CD4-positive, alpha-beta T cell treated with Interleukin-10 for 1 hour (primary cell): ENCODE data around the gene ITPRIPL2.

Source experiments
- DNase-seq: peaks from one replicate; pipeline ENCODE4 v3.0.0-alpha.2; 2020

Gene ITPRIPL2

DNA sequence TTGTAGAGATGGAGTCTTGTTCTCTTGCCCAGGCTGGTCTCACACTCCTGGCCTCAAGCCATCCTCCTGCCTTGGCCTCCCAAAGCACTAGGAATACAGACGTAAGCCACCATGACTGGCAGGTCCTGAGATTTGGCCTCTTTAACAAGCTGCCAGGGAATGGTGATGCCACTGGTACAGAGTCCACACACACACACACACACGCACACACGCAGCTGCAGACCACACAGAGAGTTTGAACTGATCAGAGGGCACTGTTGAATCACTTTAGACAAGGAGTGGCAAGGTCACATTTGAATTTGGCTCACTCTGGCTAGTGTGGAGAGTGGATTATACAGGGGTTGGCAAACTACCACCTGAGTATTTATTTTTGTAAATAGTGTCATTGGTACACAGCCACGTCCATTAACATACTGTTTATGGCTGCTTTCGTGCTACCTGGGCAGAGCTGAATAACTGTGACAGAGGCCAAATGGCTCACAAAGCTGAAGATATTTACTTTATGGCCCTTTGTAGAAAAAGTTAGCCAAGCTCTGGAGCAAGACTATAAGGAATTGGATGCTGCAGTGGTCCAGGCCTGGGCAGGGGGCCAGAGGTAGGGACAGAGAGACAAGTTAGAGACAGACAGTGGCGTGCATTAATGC is 9.9 kb downstream of the ITPRIPL2 start:
- DNase-seq, result no peak

DNA sequence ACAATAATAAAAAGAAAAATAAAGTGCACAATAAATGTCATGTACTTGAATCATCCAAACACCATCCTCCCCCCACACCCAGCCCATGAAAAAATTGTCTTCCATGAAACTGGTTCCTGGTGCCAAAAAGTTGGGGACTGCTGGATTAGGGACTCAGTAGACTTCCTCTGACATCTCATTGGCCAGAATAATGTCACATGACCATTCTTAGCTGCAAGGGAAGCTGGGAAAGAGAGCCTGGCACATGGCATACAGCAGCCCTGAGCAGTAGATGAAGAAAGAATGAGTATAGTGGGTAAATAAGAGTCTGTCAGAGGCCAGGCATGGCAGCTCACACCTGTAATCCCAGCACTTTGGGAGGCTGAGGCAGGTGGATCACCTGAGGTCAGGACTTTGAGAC is 12.5 kb downstream of the ITPRIPL2 start:
- DNase-seq, result no peak

DNA sequence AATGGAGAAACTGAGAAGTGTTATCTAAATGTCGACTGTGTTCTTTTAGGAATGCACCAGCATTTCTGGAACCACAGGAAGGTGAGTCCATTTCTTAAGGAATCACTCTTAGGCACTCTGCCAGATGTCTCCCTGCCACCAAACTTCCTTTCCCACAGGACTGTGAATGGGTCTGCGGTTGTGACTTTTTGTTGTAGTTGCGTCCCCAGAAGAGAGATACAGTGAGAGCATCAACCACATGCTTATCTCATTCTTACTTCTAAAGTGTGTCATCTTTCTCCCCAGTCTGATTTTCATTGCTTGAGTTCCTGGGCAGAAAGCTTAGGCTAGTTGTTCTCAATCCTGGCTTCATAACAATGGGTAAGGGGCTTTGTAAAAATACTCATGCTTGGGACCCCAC is 13.4 kb downstream of the ITPRIPL2 start:
- DNase-seq, result no peak

DNA sequence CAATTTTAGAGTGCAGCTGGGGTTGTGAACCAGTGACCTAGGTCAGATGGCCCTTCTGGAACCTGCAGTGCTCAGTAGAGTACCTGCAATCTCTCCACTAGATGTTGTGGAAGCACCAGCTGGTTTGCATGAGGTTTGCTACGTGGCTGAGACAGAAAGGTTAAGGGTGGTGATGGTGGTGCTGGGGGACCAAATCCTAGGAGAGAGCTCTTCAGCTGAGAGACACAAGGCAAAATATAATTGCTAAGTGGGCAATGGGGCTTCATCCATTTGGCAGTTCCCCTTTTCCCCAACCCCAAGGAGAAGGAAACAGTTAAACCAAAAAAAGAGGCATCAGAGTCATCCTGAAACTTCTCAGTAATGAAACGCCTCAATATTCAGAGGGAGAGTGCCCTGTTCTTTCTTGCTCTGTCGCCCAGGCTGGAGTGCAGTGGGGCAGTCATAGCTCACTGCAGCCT is 13.9 kb downstream of the ITPRIPL2 start:
- DNase-seq, result no peak

DNA sequence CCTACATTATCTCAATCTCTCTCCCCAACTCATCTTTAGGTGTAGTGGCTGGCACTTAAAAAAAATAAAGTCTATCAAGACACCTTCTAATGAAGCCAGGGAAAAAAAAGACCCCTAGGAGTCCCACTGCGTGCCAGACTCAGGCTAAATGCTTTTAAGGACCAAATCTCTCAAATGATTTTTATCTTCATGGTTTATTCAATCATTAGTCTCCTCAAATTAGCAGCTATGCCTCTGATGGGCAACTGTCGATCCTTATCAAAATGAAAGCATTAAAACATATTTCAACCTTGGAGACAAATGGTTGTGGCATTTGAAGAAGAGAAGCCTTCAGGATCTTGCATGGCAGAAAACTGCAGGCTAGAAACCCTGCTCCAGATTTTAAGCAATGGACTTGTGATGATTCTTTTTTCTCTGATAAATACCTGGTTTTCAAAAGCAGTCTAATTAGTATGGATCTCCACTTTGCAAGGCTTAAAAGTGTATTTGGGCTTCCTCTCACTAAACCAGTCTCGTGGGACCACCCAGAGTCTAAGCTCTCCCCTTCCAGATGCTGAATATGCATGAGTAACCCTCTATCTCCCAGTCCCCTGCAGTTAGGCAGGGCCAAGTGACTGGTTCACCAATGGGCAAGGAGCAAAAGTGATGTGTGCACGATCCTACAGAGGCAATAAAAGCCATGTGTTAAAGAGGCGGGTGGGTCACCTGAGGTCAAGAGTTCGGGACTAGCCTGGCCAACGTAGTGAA is 14.9 kb downstream of the ITPRIPL2 start:
- DNase-seq, result no peak

DNA sequence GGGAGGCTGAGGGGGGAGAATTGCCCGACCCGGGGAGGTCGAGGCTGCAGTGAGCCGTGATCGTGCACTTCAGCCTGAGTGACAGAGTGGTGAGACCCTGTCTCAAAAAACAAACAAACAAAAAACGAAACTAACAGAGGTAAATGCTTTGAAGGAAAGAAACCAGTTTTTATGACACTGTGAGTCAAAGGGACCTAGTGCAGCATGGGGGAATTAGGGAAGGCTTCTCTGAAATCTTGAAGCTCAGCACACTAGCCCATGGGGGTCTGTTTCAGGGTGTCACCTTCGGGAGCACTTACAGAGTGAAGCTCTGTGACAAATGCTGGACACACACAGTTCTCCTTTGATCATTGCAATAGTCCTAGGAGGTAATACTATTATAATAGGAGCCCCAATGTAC is 16.6 kb downstream of the ITPRIPL2 start:
- DNase-seq, result no peak

DNA sequence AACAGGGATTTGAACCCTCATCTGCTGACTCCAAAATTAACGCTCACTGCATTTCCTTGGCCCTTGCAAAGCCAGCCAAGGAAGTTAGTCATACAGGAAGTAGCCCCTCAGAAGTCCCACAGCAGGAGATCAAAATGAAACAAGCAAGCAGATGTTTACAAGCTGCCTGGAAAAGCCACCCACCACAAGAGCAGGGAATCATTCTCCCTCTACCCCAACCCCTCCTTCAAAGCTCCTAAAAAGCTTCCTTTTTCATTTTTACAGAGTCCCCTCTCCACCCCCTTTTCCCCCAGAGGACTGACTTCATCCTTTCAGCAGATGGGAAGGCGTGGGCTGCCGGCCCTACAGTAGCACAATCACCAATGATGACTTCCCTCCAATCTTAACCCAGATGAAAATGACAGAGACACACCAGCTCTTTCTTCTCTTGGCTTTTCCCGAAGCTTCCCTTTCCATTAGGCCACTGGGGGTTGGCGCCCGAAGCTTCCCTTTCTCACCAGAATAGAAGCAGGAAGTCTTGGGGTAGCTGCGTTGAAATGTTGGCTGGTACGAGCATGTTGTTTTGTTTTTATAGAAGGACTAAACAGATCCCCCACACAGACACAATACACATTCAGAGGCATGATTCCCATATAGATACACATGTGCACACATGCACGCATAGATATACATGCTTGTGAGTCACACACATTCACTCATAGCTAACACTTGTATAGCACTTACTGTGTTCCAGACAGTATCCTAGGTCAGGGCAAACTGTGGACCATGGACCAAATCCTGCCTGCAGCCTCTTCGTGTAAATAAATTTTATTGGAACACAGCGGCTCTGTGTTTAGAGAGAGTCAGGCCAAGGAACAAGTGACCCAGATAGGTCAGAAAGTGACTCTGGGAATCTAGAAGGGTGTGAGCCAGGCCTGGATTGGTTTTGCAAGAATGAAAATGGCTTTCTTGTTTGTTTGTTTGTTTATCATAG is 17.4 kb downstream of the ITPRIPL2 start:
- DNase-seq, result no peak

DNA sequence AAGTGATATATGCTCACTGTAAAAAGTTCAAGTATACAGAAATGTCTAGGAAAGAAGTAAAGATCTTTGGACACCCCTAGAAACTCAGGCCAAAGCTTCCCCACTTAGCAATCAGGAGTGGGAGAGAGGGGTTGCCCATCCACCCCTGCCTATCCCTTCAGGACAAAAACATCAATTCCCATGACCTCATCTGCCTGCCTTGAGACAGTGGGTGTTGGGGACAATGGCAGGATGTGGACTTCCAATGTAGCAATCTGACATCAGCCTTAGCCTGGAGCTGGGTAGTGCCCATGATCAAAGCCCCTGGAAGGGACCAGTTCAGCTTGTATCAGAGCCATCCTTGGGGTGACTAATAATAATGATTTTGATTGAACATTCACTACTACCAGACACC is 18.1 kb downstream of the ITPRIPL2 start:
- DNase-seq, result no peak

DNA sequence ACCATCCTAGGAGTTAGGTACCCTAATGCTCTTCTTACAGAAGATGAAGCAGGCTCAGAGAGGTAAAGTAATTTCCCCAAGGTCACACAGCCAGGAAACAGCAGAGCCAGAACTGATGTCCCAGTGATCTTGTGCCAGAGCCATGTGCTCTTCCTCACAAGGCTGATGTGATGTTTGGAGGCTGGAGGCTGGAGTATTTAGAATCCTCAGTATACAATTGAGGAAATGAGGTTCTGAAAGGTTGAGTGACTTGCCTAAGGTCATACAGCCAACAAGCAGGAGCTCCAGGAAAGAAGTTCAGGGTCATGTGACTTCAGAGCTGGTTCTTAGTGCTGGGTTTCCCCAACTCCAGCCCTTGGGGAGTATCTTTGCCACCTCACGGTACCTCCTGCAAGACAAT is 18.5 kb downstream of the ITPRIPL2 start:
- DNase-seq, result no peak

DNA sequence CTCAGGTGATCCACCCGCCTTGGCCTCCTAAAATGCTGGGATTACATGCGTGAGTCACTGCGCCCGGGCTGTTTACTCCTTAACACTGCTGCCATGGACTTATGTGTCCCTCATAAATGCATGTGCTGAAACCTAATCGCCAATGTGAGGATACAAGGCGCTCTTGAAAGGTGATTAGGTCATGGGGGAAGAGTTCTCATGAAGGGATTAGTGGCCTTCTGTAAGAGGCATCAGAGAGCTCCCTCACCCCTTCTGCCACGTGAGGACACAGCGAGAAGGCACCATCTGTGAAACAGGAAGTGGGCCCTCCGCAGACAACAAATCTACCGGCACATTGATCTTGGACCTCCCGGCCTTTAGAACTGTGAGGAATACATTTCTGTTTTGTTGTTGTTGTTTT is 19.1 kb downstream of the ITPRIPL2 start:
- DNase-seq, result no peak

DNA sequence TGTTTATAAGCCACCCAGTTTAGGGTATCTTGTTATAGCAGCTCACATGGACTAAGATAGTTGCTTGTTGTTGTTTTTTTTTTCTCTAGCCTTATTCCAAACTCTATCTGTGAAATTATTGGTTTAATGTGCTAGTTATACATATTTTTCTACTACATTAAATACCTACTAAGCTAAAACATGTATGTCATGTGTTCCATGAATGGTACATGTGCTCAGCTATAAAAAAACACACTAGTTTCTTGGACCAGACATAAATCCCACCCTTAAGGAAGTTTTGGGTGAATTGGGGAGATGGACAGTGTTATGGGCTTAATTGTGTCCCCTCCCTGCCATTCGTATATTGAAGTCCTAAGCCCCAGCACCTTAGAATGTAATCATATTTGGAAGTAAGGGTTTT is 19.8 kb downstream of the ITPRIPL2 start:
- DNase-seq, result no peak

DNA sequence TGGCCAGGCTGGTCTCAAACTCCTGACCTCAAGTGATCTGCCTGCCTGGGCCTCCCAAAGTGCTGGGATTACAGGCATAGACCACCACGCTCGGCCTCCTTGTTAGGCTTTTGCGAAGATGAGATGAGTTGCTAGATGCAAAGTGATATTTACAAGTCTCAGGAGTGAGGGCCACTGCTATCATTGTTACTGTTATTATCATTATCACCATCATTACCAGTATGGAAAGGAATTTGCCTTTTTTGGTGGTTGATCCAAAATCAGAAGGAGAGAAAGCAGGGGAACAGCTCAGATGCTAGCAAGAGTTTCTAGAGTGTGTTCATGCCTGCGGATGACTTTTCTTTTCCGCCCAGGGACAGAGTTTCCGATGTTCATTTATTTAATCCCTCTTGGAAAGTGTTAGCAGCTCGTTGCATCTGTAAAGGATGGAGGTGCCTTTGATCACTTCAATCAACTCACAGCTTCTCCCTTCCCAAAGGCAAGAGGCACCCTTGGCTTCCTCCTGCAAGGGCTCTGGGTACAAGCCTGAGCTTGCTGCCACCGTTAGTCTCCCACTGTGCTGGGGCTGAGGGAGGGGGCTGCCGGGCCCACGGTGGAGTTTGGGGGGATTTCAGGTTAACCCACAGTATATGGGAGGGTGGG is 21.6 kb downstream of the ITPRIPL2 start:
- DNase-seq, result no peak

DNA sequence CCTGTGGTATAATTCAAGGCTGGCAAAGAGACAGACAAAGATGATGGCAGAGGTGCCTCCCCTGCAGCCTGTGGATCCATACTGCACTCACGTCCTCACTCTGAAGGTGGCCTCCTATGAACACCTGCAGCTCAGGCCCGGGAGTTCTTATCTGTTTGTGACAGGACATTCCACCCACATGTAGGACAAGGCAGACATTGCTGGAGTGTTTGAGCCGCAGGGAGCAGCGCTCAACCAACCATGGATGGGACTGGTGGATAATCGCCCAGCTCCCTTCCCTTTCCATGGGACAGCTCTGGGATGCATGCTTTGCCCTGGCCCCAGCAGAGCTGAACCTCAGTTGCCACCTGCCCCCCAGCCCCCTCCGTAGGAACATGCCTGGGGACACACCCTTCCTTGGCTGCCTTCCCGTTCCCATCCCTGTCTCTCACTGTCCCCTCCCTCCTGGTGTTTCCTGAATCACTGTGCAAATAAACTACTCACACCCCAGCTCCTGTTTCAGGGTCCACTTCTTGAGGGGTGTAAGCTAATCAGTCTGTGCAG is 22.2 kb downstream of the ITPRIPL2 start:
- no peak for DNase-seq

DNA sequence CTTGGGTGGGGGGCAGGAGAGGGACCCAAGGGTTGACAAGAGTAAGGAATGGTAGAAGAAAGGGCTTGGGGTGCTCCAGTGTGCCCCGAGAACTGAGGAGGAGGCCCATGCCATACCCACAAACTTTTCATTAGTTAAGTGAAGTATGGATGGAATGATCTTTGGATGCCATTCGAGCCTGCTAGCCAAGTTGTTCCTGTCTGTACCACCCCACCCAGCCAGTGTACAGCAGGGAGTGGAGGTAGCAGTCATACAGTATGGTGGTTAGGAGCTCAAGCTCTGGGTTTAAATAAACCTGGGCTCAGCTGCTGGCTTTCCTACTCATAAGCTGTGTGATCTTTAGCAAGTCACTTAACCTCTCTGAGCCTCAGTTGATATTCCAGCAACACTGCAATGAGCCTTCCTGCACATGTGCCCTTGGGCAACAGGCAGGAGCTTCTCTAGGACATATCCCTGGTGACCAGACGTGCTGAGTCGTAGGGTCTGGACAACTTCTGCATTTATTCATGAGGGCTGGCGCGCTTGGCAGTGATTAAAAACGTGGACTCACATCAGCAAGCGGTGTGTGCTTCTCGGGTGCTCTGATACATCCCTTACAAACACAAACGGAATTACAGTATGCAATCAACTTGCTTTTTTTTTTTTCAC is 22.9 kb downstream of the ITPRIPL2 start:
- DNase-seq, result no peak

DNA sequence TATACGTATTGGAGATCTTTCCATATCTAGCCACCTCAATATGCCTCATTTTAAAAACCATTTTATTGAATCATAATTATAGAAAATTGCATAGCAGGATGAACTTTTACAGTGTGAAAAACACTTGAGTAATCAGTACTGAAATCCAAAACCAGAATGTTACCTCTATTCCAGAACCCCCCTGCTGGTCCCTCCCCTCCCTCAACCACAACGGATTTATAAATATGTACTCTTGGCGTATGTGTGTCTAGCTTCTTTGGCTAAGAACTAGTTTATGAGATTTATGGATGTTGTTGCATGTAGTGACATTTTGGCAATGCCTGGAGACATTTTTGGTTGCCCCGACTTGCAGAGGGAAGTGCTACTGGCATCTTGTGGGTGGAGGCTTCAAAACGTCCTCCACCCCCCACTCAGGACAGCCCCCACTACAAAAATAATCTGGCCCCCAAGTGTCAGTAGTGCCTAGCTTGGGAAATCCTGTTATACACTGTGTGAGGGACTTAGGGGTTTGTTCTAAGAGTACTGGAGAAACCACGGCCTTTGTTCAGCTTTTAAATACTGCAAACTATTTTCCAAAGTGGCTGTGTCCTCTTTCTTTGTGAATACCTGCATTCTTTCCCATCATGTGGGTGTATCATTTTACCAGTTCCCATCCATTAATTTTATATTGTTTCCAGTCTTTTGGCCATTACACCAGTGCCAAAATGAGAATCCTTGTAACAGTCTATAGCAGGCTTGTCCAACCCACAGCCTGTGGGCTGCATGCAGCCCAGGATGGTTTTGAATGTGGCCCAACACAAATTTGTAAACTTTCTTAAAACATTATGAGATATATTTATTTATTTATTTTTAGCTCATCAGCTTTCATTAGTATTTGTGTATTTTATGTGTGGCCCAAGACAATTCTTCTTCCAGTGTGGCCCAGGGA is 23.7 kb downstream of the ITPRIPL2 start:
- no peak for DNase-seq

DNA sequence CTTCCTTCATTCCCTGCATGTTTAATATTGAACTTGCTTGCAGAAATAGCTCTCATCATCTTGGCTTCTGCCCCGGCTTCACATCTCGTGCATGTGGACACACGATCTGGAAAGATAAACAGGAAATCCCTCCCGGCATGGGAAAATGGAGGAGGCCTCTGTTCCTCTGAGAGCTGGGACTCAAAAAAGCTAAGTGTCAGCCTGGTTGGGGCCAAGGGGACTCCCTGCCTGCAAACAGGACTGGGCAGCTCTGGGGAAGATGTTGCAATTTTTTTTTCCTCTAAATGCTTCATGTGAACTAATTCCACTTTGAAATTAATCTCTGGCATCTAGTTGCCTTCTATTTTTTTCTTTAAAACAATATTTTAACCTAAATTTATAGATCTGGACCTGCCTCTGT is 24.8 kb downstream of the ITPRIPL2 start:
- no peak for DNase-seq

DNA sequence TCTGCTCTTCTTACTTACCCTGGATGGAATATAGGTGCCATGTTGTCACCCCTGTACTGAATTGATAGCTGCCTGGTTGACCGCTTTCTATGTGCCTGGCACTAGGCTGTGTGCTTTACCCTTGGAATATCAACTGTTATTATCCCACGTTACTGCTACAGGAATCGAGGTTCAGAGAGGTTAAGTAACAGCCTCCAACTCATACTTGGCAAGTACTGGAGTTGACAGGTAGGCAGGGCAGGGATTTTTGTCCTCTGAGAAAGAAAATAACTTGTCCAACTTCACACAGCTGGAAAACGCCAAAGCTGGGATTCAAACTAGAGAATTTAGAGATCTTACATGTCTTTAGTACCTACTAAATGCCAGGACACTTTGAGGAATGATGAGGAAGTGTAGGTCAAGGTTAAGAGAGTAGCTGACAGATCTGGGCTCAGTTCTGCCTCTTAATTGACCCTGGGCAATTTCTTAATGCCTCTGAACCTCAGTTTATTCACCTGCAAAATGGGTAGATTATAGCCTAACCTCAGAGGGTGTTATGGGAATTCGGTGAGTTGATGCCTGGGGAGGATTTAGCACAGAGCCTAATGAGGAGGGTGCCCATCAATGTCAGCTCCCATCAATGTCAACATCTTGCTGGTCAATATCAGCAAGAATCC is 25.8 kb downstream of the ITPRIPL2 start:
- DNase-seq, result no peak

DNA sequence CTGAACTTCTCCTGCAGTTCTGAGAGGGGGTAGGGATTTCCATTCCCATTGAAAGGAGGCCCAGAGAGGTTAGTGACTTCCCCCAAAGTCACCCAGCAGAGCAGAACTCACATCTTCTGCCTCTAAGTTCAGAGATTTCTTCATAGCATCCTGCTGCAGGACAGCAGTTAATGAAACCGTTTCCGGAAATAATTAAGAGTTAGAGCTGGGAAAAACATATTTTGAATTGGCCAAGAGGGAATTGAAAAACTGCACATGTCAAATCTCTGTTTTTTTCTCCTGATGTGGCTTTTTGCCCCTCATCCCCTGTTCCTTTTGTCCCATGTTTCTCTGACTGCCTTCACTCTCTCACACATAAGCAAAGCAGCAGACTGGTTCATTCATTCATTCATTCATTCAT is 26.6 kb downstream of the ITPRIPL2 start:
- DNase-seq, result no peak

DNA sequence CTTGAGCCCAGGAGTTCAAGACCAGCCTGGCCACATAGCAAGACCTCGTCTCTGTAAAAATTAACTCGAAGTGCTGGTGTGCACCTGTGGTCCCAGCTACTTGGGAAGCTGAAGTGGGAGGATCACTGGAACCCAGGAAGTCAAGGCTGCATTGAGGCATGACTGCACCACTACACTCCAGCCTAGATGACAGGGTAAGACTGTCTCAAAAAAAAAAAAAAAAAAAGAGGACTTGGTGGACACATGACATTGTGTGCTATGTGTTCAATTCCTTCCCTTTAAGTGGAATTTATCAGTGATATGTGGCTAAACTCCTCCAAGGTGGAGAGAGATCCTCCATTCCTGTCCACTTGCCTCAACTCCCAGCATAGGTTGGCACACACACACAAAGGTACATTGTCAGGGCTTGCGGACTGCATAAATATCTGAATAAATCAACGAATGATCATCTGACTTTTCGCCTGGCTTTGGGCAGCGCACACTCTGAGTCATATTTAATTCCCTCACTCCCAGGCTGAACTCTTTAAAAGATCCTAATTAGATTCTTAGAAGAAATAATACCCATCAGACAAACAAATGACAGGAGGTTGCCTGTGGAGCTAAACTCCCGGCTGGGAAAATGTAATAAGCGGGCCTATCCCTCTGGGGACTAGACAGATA is 29.3 kb downstream of the ITPRIPL2 start:
- DNase-seq, result no peak

DNA sequence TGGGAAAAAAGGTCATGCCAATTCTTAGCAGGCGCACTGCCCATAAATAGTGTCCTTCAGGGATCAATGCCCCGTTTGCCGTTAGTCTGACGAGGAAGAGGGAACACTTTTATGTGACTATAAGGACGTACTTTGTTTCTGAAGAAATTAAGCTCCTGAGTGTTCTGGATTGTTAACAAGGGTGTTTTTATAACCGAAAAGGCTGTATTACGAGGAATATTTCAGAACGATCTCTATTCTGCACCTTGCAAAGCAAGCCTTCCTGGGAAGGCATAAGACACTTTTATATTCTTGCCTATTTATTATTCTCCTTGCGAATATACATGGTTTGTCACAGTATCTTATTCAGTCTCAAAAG is 29.8 kb downstream of the ITPRIPL2 start:
- no peak for DNase-seq
